K562 (cell line): ENCODE results near the gene KBTBD12. TPM values are rescaled to one million over a fixed set of nuclear protein-coding genes. Genes with fewer than 3 reads are reported as not detected.
A peak's percentile ranks its signal among the peaks of the same experiment; 100 is the strongest.

Experiments used
- ATAC-seq: fragments of 200-7000 bp; cut with Tn5 transposase; 3 replicates; pipeline ENCODE4 v1.9.1; 2020; ENCODE audit warnings: moderate library complexity
- BruUV-seq: library from RNA; stranded (reverse); fragments of 400-500 nt; replicated peaks from 2 replicates; lab custom pipeline; 2021; lab: Mats Ljungman, UMichigan
- CTCF ChIA-PET: fragments of 300-600 bp; formaldehyde crosslinking; extraction: SDS; loops from one replicate; lab custom pipeline; 2021; ENCODE audit warnings: low intra/inter-chr PET ratio; lab: Yijun Ruan, JAX
- POLR2A ChIA-PET: fragments of 300-600, 350-650 bp; sonication (Branson Sonifier 250); formaldehyde crosslinking; extraction: SDS; loops from one replicate; lab custom pipeline; 2021; ENCODE audit warnings: antibody characterized with exemption, inconsistent platforms; lab: Yijun Ruan, JAX
- DNase-seq, 4 experiments: peaks; one replicate each; pipeline versions ENCODE4 v3.0.0 to v3.0.0-alpha.2; 2011 to 2018; ENCODE audit warnings: low spot score in 3 of 4, mixed read lengths in 3 of 4; ENCODE audit errors: extremely low read depth in 1 of 4
- FAIRE-seq: peaks from 2 replicates; lab custom pipeline; 2011; peaks lifted over from hg19 to GRCh38; lab: Jason Lieb, UNC
- H2AFZ ChIP-seq: 2 replicates; pipeline ENCODE4 v1.6.0; 2011; ENCODE audit warnings: low read depth, low read length, control low read depth, inconsistent platforms
- H3K27ac ChIP-seq: fragments of 200-600 bp; 3 replicates; pipeline ENCODE4 v1.8.0; 2011; ENCODE audit warnings: low read depth, mild to moderate bottlenecking, control low read depth, inconsistent platforms, low read length, moderate library complexity, mixed read lengths; ENCODE audit errors: extremely low read depth
- H3K27me3 ChIP-seq, 2 experiments: fragments of 300-600 bp in 1 of 2; 2 replicates in 1 of 2; 3 replicates in 1 of 2; pipeline versions ENCODE4 v1.6.0 to v1.8.0; 2011; ENCODE audit warnings: inconsistent platforms in 2 of 2, low read length in 2 of 2, mild to moderate bottlenecking in 1 of 2, mixed read lengths in 1 of 2, moderate library complexity in 1 of 2; ENCODE audit not compliant: control insufficient read depth in 2 of 2, insufficient read depth in 2 of 2
- H3K36me3 ChIP-seq: fragments of 300-600 bp; 3 replicates; pipeline ENCODE4 v1.8.0; 2011; ENCODE audit warnings: mild to moderate bottlenecking, low read length, inconsistent platforms; ENCODE audit not compliant: control insufficient read depth, insufficient read depth
- H3K4me1 ChIP-seq, 2 experiments: fragments of 200-600 bp in 1 of 2; replicated peaks in 1 of 2; 2 replicates in 1 of 2; 3 replicates in 1 of 2; pipeline versions ENCODE4 v1.5.1 to v1.8.0; 2011; ENCODE audit warnings: inconsistent platforms in 2 of 2, low read length in 2 of 2, mild to moderate bottlenecking in 1 of 2, mixed read lengths in 1 of 2, moderate library complexity in 1 of 2; ENCODE audit not compliant: control insufficient read depth in 2 of 2, insufficient read depth in 2 of 2
- H3K4me2 ChIP-seq: 2 replicates; pipeline ENCODE4 v1.6.1; 2011; ENCODE audit warnings: low read length, control low read depth, inconsistent platforms, mixed read lengths; ENCODE audit not compliant: insufficient read depth
- H3K4me3 ChIP-seq: fragments of 200-600 bp; sonication (generic), shearing (Covaris generic); 2 replicates; pipeline ENCODE4 v1.5.1; 2016; ENCODE audit warnings: control low read depth, inconsistent platforms
- H3K79me2 ChIP-seq: fragments of 200-600 bp; 3 replicates; pipeline ENCODE4 v1.8.0; 2011; ENCODE audit warnings: low read length, inconsistent platforms; ENCODE audit not compliant: control insufficient read depth, insufficient read depth
- H3K9ac ChIP-seq, 2 experiments: 2 replicates each; pipeline versions ENCODE4 v1.6.0 to v1.6.1; 2011; ENCODE audit warnings: low read depth in 2 of 2, low read length in 2 of 2, control low read depth in 1 of 2, inconsistent platforms in 1 of 2, mild to moderate bottlenecking in 1 of 2, mixed read lengths in 1 of 2; ENCODE audit not compliant: insufficient read depth in 1 of 2
- H3K9me1 ChIP-seq: one replicate; pipeline ENCODE4 v1.6.0; 2011; ENCODE audit warnings: inconsistent platforms, mild to moderate bottlenecking, low read length, moderate library complexity; ENCODE audit not compliant: control insufficient read depth, insufficient read depth
- H3K9me3 ChIP-seq: replicated peaks from 2 replicates; pipeline ENCODE4 v1.5.1; 2011; ENCODE audit warnings: low read depth, low read length, inconsistent platforms; ENCODE audit not compliant: control insufficient read depth, insufficient read depth
- H4K20me1 ChIP-seq: replicated peaks from 2 replicates; pipeline ENCODE4 v1.6.1; 2011; ENCODE audit warnings: low read length, inconsistent platforms, mixed read lengths; ENCODE audit not compliant: control insufficient read depth, insufficient read depth
- BACH1 ChIP-seq: fragments of 200-800 bp; sonication (Bioruptor generic); IDR thresholded peaks from 2 replicates; pipeline ENCODE4 v1.6.1; 2016; ENCODE audit warnings: missing genetic modification characterization, missing compliant biosample characterization
- C11orf30 ChIP-seq: fragments of 450-650 bp; IDR thresholded peaks from 2 replicates; pipeline ENCODE4 v1.6.1; 2016; ENCODE audit warnings: low read depth, mild to moderate bottlenecking
- CEBPB ChIP-seq: fragments of 450-650 bp; IDR thresholded peaks from 2 replicates; pipeline ENCODE4 v1.6.1; 2016; ENCODE audit warnings: missing genetic modification characterization, missing compliant biosample characterization
- EP300 ChIP-seq: IDR thresholded peaks from 2 replicates; pipeline ENCODE4 v1.6.1; 2012; ENCODE audit warnings: low read length, improper control_type of control experiment
- GTF2F1 ChIP-seq: IDR thresholded peaks from 2 replicates; pipeline ENCODE4 v1.6.1; 2011; ENCODE audit warnings: low read depth, low read length, improper control_type of control experiment
- MEIS2 ChIP-seq: fragments of 450-650 bp; IDR thresholded peaks from 2 replicates; pipeline ENCODE4 v1.6.1; 2014; ENCODE audit warnings: mild to moderate bottlenecking; ENCODE audit not compliant: partially characterized antibody
- RBFOX2 ChIP-seq: fragments of 200-400 bp; formaldehyde crosslinking; IDR thresholded peaks from 2 replicates; pipeline ENCODE4 v1.6.1; 2017; ENCODE audit warnings: low read depth, mild to moderate bottlenecking, low read length, moderate library complexity
- RBM15 ChIP-seq: fragments of 200-400 bp; formaldehyde crosslinking; IDR thresholded peaks from 2 replicates; pipeline ENCODE4 v1.6.1; 2018; ENCODE audit warnings: mild to moderate bottlenecking, low read length, moderate library complexity; ENCODE audit not compliant: insufficient read depth
- SRSF3 ChIP-seq: fragments of 200-400 bp; formaldehyde crosslinking; IDR thresholded peaks from 2 replicates; pipeline ENCODE4 v1.6.1; 2016; ENCODE audit warnings: mild to moderate bottlenecking, low read length, moderate library complexity; ENCODE audit not compliant: insufficient read depth
- TAF7 ChIP-seq: fragments of 450-650 bp; IDR thresholded peaks from 2 replicates; pipeline ENCODE4 v1.6.1; 2016; ENCODE audit warnings: missing genetic modification characterization, missing compliant biosample characterization
- WGBS: fragments of 100-300 bp; shearing (Covaris generic); methylation state at CpG from one replicate; pipeline ENCODE4 v1.1.6; 2016; ENCODE audit warnings: low coverage, mixed read lengths; ENCODE audit not compliant: insufficient coverage; ENCODE audit errors: missing lambda C conversion rate; 5-methylcytosine and 5-hydroxymethylcytosine counted together
- in situ Hi-C: fragments of 300-500 bp; cut with MboI; formaldehyde crosslinking; loops from 4 replicates; pipeline ENCODE4 v1.15.0; 2018; ENCODE audit warnings: inconsistent platforms, mixed read lengths
- intact Hi-C: fragments of 100-400 bp; cut with micrococcal nuclease; formaldehyde crosslinking; loops from 2 replicates; pipeline ENCODE4 v1.14.2; 2022
- polyA plus RNA-seq, 8 experiments: library from polyadenylated mRNA; depleted of rRNA in 4 of 8; stranded (reverse) in 5 of 8; unstranded in 3 of 8; fragments of >200 nt; fragmentation: Nextera tagmentation in 2 of 8; fragmentation: Illumina TruSeq in 1 of 8; extraction: Ambion mirVana in 2 of 8; extraction: Trizol in 1 of 8; gene quantifications; 2 replicates each; pipeline versions ENCODE4 v1.2.1 to v1.2.3, GENCODE V29; 2011 to 2014; ENCODE audit warnings: inconsistent platforms in 1 of 8, missing spikeins in 1 of 8
- total RNA-seq, 7 experiments: library from RNA; depleted of rRNA in 6 of 7; stranded (reverse); fragments of >200 nt in 6 of 7; fragmentation: Illumina TruSeq in 2 of 7; extraction: Trizol in 2 of 7; gene quantifications; 2 replicates each; pipeline versions ENCODE4 v1.2.1 to v1.2.3, GENCODE V29; 2011 to 2021; ENCODE audit warnings: low replicate concordance in 1 of 7
- TF ChIP-seq, protein P1 (sequence below): fragments of 250-450 bp; sonication (Bioruptor Pico); IDR thresholded peaks from 2 replicates; pipeline ENCODE4 v1.8.0; 2021; ENCODE audit warnings: borderline replicate concordance, mild to moderate bottlenecking, moderate library complexity; ENCODE audit not compliant: poor library complexity, severe bottlenecking
- TF ChIP-seq, protein P2 (sequence below): fragments of 450-650 bp; formaldehyde crosslinking; IDR thresholded peaks from 2 replicates; pipeline ENCODE4 v1.4.0; 2020; ENCODE audit warnings: mild to moderate bottlenecking, moderate library complexity
- TF ChIP-seq, protein P3 (sequence below), 2 experiments: IDR thresholded peaks in 1 of 2; conservative IDR thresholded peaks in 1 of 2; 2 replicates each; pipeline ENCODE4 v1.6.1; 2016; ENCODE audit warnings: low read depth in 2 of 2, mild to moderate bottlenecking in 1 of 2, missing compliant biosample characterization in 1 of 2, missing genetic modification characterization in 1 of 2, moderate library complexity in 1 of 2
- TF ChIP-seq, protein P4 (sequence below): fragments of 450-650 bp; IDR thresholded peaks from 2 replicates; pipeline ENCODE4 v1.6.1; 2018; ENCODE audit not compliant: partially characterized antibody

The KBTBD12 gene
- total and polyA plus RNA-seq, 9 of the 15 experiments (the other 6 are each of a cell fraction or from before 2014, with no cell fraction given) = not detected

DNA sequence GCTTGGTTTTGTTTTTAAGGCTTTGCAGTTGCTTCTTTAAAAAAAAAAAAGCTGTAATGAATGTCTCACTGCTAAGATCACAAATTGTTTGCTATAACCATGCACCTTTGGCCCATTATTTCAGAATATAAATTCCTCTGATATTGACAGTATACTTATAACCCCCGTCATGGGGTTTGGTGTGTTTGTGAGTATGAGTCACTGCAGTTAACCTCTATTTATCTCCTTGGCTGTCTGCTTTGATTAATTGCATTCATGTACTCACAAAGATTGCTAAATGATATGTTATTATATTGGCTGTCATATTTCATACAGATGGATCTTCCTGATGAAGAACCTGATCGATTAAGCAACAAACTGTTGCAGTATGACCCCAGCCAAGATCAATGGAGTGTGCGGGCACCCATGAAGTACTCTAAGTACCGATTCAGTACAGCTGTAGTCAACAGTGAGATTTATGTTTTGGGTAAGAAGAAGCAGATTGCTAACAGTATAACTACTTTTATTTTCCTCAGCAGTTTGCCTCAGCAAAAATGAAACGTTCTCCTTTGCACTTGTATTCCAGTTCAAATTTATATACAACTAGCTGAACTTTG is 14.9 kb downstream of the KBTBD12 start:
- WGBS = 3% methylated on average over 5 of the region's 5 CpGs
- Histone ChIP-seq H3K79me2 (no peaks in the 10 kb centered on the region), H3K9me1 (no peaks in the 10 kb centered on the region), H3K4me2 (no peak overlapping the region), H2AFZ (no peak overlapping the region), H3K4me1 (no peaks in the 10 kb centered on the region), H4K20me1 (no peaks in the 10 kb centered on the region), H3K36me3 (no peaks in the 10 kb centered on the region), H3K27ac (no peak overlapping the region), H3K9me3 (no peaks in the 10 kb centered on the region), H3K4me3 (no peak overlapping the region), H3K9ac (no peak overlapping the region), H3K27me3 (no peaks in the 10 kb centered on the region)
- intact Hi-C loops (no loop called here), in situ Hi-C loops (no loop called here)
- ChIA-PET POLR2A (no interaction called here), CTCF (no interaction called here)
- no TSS peak for BruUV-seq
- FAIRE-seq = no peak
- ATAC-seq = no peak
- no peak for DNase-seq
- TF ChIP-seq, protein P1, sequence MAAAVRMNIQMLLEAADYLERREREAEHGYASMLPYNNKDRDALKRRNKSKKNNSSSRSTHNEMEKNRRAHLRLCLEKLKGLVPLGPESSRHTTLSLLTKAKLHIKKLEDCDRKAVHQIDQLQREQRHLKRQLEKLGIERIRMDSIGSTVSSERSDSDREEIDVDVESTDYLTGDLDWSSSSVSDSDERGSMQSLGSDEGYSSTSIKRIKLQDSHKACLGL (CRISPR knock-in tag) = no peak
- TF ChIP-seq GTF2F1 (no peak), SRSF3 (no peak), C11orf30 (no peak), CEBPB (tag) (no peak), RBM15 (no peak), MEIS2 (peak; percentile 73), TAF7 (tag) (no peak), RBFOX2 (no peak), EP300 (no peak), BACH1 (tag) (no peak)
- TF ChIP-seq, protein P2, sequence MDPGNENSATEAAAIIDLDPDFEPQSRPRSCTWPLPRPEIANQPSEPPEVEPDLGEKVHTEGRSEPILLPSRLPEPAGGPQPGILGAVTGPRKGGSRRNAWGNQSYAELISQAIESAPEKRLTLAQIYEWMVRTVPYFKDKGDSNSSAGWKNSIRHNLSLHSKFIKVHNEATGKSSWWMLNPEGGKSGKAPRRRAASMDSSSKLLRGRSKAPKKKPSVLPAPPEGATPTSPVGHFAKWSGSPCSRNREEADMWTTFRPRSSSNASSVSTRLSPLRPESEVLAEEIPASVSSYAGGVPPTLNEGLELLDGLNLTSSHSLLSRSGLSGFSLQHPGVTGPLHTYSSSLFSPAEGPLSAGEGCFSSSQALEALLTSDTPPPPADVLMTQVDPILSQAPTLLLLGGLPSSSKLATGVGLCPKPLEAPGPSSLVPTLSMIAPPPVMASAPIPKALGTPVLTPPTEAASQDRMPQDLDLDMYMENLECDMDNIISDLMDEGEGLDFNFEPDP (CRISPR knock-in tag) = no peak
- TF ChIP-seq, protein P3, sequence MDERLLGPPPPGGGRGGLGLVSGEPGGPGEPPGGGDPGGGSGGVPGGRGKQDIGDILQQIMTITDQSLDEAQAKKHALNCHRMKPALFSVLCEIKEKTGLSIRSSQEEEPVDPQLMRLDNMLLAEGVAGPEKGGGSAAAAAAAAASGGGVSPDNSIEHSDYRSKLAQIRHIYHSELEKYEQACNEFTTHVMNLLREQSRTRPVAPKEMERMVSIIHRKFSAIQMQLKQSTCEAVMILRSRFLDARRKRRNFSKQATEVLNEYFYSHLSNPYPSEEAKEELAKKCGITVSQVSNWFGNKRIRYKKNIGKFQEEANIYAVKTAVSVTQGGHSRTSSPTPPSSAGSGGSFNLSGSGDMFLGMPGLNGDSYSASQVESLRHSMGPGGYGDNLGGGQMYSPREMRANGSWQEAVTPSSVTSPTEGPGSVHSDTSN (CRISPR knock-in tag; IDR thresholded peaks at IDR 0.05; ENCODE audit: low read depth) = no peak
- TF ChIP-seq, protein P3 (tag; conservative IDR thresholded peaks at IDR 0.05; ENCODE audit: low read depth) = peak; percentile 52; the same call in 1 of the 2 replicates
- TF ChIP-seq, protein P4, sequence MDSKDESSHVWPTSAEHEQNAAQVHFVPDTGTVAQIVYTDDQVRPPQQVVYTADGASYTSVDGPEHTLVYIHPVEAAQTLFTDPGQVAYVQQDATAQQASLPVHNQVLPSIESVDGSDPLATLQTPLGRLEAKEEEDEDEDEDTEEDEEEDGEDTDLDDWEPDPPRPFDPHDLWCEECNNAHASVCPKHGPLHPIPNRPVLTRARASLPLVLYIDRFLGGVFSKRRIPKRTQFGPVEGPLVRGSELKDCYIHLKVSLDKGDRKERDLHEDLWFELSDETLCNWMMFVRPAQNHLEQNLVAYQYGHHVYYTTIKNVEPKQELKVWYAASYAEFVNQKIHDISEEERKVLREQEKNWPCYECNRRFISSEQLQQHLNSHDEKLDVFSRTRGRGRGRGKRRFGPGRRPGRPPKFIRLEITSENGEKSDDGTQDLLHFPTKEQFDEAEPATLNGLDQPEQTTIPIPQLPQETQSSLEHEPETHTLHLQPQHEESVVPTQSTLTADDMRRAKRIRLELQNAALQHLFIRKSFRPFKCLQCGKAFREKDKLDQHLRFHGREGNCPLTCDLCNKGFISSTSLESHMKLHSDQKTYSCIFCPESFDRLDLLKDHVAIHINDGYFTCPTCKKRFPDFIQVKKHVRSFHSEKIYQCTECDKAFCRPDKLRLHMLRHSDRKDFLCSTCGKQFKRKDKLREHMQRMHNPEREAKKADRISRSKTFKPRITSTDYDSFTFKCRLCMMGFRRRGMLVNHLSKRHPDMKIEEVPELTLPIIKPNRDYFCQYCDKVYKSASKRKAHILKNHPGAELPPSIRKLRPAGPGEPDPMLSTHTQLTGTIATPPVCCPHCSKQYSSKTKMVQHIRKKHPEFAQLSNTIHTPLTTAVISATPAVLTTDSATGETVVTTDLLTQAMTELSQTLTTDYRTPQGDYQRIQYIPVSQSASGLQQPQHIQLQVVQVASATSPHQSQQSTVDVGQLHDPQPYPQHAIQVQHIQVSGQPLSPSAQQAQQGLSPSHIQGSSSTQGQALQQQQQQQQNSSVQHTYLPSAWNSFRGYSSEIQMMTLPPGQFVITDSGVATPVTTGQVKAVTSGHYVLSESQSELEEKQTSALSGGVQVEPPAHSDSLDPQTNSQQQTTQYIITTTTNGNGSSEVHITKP = no peak
